ENCODE measurements around the gene SEC24B.
"Not testable (repeated sequence)": the region's sequence is repeated elsewhere in the genome, so short reads cannot be mapped to it uniquely, and the experiment has no call there.

SEC24B gene

DNA sequence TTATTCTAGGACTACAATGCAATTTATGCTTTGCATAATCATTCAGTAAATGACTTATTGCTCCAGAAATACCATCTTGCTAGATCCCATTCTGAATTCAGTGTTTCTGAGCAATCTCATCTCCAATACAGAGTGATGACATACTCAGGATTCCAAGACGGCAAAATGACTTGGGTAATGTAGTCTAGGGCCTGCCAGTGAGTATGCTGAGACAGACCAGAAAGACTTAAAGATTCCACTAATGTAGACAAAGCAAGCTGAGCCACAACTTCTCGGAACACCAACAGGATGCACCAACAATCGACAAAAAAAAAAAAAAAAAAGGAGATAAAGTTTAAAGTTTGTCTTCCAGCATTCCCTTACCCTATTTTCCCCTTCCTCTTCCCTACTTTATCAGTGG lies 919 bp upstream of the SEC24B start:
- DNase-seq (ENCODE audit: low read depth, low spot score) = no peak

DNA sequence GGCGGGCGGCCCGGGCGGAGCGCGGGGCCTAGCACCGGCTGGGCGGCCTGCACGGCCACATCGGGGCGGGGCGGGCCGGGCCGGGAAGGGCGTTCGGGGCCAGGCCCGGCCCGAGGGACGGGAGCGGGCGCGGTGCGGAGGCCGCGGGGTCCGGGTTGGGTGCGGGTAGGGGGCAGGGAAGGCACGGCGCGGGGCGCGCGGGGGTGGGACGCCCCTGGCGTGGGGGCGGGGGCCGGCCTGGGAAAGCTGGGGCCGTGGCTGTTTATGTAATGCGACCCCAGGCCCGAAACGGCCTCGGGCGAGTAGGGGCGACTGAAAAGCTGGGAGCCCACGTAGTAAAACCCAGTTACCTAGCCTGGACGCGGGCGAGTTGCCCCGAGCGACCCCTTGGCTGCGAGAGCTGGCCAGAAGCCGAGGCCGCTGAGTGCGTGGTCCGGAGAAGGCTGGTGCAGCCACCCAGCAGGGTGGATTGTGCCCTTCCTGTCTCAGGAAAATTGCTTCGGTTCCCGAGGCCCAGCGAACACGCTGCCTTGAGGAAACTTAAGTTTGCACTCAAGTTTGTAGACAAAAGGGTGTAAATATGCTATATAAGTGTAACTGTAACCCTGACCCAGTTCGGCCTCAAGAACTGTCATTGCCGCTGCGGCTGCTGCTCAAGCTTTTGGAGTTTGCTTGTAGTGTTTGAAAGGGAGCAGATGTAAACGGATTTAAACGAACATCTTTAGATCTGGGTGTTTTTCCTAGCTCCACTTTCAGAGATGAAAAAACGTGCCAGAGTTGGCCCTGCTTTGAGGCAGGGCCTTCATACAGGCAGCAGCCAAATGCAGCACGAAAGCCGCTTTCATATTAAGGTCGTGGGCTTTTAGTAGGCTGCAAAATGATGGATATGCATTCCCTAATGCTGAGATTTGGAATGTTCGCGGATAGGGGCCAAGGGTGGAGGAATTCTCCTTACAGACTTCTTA lies 674 bp downstream of the SEC24B start:
- no peak for DNase-seq (ENCODE audit: low read depth, low spot score)

GRCh38 chr4:109435635-109436034 lies 2.0 kb downstream of the SEC24B start:
- DNase-seq (ENCODE audit: low read depth, low spot score) = no peak

DNA sequence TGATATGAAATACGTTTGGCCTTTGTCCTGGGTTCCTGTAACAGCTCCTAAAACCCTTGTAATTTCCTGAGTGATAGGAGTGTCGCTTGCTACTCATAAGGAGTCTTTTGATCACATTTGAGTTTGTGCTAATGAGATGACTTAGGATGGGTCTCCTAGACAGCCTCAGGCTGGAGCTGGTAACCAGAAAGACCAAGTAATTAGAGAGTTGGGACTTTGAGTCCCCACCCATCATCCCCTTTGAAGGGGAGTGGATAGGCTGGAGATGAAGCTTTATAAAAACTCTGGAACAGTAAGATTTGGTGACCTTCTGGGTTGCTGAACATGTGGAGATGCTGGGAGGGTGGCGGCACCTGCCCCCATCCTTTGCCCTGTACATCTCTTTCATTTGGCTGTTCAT lies 2.9 kb downstream of the SEC24B start:
- no peak for DNase-seq (ENCODE audit: low read depth, low spot score)

- DNase-seq (ENCODE audit: low read depth, low spot score) = no peak
Observed at GRCh38 chr4:109440948-109441347, 7.3 kb downstream of the SEC24B start.

DNA sequence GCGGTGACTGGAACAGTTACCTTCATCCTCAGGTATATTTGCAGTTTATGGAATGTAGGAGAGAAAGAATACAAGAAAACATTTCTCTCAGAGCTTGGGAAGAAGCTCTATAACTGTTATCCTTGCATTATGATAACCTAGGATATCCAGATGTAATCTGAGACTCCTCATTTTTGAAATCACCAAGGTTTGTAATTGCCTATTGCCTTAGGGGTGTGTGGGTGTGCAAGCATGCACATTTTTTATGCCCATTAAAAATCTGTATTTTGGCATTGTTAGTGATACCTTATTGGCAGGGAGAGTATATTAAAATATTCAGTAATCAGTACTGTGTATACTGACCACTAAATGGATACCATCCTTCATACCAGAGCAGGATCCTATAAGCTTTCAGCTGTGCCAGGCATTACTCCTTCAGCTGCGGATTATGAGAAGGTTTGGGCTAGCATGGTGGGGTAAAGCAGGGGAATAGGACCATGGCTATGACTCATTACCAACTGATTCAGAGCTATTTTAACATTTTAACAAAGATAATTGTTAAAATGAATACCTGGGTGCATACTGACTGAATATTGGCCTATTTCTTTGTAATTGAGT lies 8.3 kb downstream of the SEC24B start:
- DNase-seq (ENCODE audit: low read depth, low spot score) = no peak

DNA sequence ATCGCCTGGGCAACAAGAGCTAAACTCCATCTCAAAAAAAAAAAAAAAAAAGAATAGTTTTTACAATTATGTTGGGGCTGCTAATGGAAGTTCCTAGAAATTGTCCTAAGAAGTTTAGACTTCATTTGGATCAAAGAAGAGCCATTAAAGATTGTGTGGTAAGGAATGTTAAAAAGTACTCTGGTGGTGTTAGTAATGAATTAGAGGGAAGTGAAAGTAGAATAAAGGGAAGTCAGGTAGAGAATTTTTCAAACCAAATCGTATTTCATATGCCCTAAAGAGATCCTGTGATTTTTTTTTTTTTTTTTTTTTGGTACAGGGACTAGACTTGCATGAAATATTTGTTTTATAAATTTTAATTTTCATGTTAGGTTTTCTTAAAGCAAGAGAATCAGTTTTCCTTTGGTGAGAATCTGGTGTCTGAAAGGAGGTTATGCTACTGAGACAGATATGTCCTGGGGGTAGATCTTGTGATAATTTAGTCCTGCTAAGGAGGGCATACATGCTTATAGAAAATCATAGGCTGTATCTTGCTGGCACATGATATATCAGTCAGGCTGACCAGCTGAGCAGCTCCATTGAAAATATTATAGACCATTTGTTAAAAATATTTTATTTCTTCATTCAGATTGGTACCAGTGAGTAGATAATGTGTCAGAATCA lies 10.7 kb downstream of the SEC24B start:
- DNase-seq (ENCODE audit: low read depth, low spot score) = no peak

DNA sequence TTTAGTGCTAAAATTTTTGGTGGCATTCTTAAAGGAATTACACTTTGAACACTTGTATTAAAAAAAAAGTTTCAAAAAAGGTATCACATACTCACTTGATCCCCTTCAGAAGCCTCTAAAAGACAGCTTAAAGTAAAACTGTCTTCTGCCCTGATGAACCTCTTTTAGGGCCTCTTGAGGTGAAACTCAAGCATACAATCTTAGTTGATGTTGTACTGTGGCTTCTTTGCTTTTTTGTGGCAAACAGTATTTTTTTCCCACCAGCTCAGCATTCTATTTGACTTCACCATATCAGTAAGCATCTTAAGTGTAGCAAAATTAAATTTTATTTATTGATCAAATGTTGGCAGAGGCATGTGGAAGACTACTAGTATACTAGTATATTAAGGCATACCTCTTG lies 13.7 kb downstream of the SEC24B start:
- no peak for DNase-seq (ENCODE audit: low read depth, low spot score)

- DNase-seq (ENCODE audit: low read depth, low spot score) = no peak
Observed at GRCh38 chr4:109451544-109452273, 18.1 kb downstream of the SEC24B start.

DNA sequence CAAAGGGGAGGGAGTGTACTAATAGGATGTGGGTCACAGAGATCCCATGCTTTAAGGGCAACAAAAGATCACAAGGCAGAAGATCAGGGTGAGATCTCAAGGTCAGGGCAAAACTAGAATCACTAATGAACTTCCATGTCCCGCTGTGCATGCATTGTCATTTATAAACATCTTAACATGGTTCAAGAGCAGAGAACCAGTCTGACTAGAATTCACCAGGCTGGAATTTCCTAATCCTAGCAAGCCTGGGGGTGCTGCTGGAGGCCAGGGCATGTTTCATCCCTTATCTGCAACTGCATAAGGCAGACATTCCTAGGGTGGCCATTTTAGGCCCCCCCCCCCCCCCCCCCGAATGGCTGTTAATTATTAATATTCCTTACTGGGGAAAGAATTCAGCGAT lies 19.5 kb downstream of the SEC24B start:
- not testable (repeated sequence) for DNase-seq (ENCODE audit: low read depth, low spot score)

DNA sequence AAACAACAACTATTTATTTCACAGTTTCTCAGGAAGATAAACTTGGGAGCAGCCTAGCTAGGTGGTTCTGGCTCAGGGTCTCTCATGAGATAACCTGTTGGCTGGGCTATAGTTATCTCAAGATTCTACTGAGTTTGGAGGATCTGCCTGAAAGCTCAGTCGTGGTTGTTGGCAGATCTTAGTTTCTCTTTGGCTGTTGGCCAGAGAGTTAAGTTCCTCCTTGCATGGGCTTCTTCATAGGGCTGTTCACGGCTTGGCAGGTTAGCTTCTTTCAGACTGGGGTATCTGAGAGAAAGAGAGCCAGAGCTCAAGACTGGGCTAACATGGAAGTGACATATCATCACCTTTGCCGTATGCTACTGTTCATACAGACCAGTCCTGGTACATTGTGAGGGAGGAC lies 28.7 kb downstream of the SEC24B start:
- DNase-seq (ENCODE audit: low read depth, low spot score) = no peak

DNA sequence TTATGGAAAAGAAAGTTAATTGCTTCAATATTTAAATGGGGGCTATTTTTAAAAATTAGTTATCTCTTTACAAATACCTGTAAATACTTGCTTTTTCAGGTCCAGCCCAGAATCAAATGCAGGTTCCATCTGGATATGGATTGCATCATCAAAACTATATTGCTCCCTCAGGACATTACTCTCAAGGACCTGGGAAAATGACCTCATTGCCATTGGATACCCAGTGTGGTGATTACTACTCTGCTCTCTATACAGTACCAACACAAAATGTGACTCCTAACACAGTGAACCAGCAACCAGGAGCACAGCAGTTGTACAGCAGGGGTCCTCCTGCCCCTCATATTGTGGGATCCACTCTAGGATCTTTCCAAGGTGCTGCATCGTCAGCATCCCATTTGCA lies 29.2 kb downstream of the SEC24B start:
- no peak for DNase-seq (ENCODE audit: low read depth, low spot score)

- no peak for DNase-seq (ENCODE audit: low read depth, low spot score)
Observed at GRCh38 chr4:109465069-109465468, 31.5 kb downstream of the SEC24B start.

GRCh38 chr4:109469915-109470314 lies 36.3 kb downstream of the SEC24B start:
- DNase-seq (ENCODE audit: low read depth, low spot score) = no peak

DNA sequence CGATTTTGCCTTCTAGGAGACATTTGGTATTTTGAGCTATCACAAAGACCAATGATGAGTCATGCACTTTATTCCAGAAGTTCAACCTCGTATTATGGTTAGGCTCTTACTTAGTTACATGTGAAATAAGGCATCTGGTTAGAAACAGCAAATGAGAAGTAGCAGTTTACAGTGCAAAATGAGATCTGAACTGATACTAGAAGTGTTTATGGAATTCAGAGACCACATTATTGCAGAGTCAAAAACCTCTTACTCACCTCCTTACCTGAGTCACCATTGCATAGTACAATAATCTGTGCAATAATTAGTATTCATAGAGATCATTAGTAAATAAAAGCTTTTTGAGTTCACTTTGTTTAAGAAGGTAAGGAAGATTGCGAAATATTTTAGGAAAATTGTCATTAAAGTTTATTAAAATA lies 38.7 kb downstream of the SEC24B start:
- no peak for DNase-seq (ENCODE audit: low read depth, low spot score)

DNA sequence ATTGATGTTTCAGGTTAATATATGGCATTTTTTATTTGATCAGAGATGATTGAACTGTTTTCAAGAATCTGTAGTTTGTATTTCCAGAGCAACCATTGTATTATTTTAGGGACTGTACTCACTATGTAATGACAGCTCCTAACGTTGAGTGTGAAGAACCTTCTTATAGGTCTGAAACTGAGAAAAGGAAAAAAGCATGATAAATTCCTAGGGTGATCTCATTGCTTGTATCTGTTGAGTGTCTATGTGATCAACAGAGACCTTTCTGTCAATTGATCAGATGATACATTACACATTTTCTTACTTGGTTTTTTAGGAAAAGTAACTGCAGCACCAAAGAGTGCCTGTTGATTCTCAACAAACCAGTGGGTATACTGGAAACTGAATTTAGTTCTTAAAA lies 40.2 kb downstream of the SEC24B start:
- no peak for DNase-seq (ENCODE audit: low read depth, low spot score)

GRCh38 chr4:109486007-109486406 lies 52.4 kb downstream of the SEC24B start:
- DNase-seq (ENCODE audit: low read depth, low spot score) = no peak

- DNase-seq (ENCODE audit: low read depth, low spot score) = no peak
Observed at GRCh38 chr4:109494563-109494962, 60.9 kb downstream of the SEC24B start.

DNA sequence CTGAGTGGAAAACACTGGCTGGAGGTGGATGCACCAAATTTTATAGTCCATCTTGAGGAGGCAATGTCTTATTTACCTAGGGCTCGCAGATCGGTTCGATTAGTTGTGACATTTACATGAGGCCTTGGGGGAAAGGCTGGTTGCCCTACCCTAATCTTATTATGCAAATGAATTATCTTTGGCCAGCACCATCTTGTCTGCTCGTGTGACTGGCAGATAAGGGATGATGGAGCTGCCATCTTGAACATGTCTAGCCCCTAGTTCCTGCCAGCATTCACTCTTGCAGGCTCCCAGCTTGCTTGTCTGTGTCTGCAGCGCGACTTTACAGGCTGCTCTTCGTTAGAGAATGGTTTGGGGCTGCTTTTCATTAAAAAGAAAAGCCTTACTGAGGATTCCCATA lies 61.9 kb downstream of the SEC24B start:
- DNase-seq (ENCODE audit: low read depth, low spot score) = no peak

DNA sequence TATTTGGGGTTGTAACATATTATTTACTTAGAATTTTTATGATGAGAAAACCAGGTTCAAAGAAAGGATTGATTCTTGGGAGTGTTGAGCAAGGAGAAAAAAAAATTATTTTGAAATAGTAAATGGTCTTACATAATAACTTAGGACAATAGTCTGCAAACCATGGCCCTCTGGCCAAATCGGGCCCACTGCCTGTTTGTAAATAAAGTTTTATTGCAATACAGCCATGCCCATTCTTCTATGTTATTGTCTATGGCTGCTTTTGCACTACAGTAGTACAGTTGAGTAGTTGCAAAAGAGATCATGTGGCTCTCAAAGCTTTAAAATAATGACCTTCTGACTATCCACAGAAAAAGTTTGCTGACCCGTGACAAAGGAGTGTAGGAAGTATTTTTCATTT lies 63.3 kb downstream of the SEC24B start:
- DNase-seq (ENCODE audit: low read depth, low spot score) = no peak

GRCh38 chr4:109497511-109497910 lies 63.9 kb downstream of the SEC24B start:
- no peak for DNase-seq (ENCODE audit: low read depth, low spot score)

GRCh38 chr4:109499513-109499912 lies 65.9 kb downstream of the SEC24B start:
- DNase-seq (ENCODE audit: low read depth, low spot score) = no peak
